GM23338 (cell line): Measurements from ENCODE around the gene TSPAN13. TPM values are rescaled to one million over a fixed set of nuclear protein-coding genes. Genes with fewer than 3 reads are reported as not detected.

ENCODE experiments used
- ATAC-seq: fragments of 200-7000 bp; cut with Tn5 transposase; 3 replicates; pipeline ENCODE4 v1.9.1; 2020
- DNase-seq: peaks from one replicate; pipeline ENCODE4 v3.0.0-alpha.2; 2015; ENCODE audit warnings: low spot score
- H2AFZ ChIP-seq: fragments of 200-600 bp; sonication (generic); 2 replicates; pipeline ENCODE4 v1.8.0; 2016; ENCODE audit warnings: antibody characterized with exemption, mild to moderate bottlenecking, moderate library complexity
- H3F3A ChIP-seq: fragments of 200-600 bp; sonication (generic); replicated peaks from 2 replicates; pipeline ENCODE4 v1.8.0; 2017; ENCODE audit warnings: antibody characterized with exemption, mixed run types, low read depth
- H3K27ac ChIP-seq: fragments of 200-600 bp; sonication (generic); 2 replicates; pipeline ENCODE4 v1.6.1; 2016; ENCODE audit warnings: low read depth
- H3K27me3 ChIP-seq: fragments of 200-600 bp; sonication (generic); 2 replicates; pipeline ENCODE4 v1.8.0; 2016; ENCODE audit warnings: mild to moderate bottlenecking, mixed run types, moderate library complexity; ENCODE audit not compliant: insufficient read depth
- H3K36me3 ChIP-seq: fragments of 200-600 bp; sonication (generic); 2 replicates; pipeline ENCODE4 v1.8.0; 2016; ENCODE audit warnings: mild to moderate bottlenecking; ENCODE audit not compliant: insufficient read depth
- H3K4me1 ChIP-seq: fragments of 200-600 bp; sonication (generic); 2 replicates; pipeline ENCODE4 v1.8.0; 2016; ENCODE audit warnings: mild to moderate bottlenecking, moderate library complexity; ENCODE audit not compliant: insufficient read depth
- H3K4me2 ChIP-seq: fragments of 200-600 bp; sonication (generic); 2 replicates; pipeline ENCODE4 v1.7.1; 2017; ENCODE audit warnings: mixed run types
- H3K4me3 ChIP-seq: fragments of 200-600 bp; sonication (generic); 2 replicates; pipeline ENCODE4 v1.6.1; 2016; ENCODE audit warnings: mixed run types
- H3K79me2 ChIP-seq: fragments of 200-600 bp; sonication (generic); replicated peaks from 2 replicates; pipeline ENCODE4 v1.8.0; 2017; ENCODE audit warnings: mild to moderate bottlenecking; ENCODE audit not compliant: insufficient read depth
- H3K9me2 ChIP-seq: fragments of 200-600 bp; sonication (generic); 2 replicates; pipeline ENCODE4 v1.8.0; 2017; ENCODE audit not compliant: insufficient read depth
- H4K20me1 ChIP-seq: fragments of 200-600 bp; sonication (generic); replicated peaks from 2 replicates; pipeline ENCODE4 v1.8.0; 2017; ENCODE audit warnings: mild to moderate bottlenecking; ENCODE audit not compliant: insufficient read depth
- H3K27ac Mint-ChIP-seq: 2 replicates; pipeline ENCODE4 v1.8.0; 2020; ENCODE audit warnings: inconsistent platforms, mild to moderate bottlenecking, moderate library complexity, mixed read lengths
- H3K27me3 Mint-ChIP-seq: 3 replicates; pipeline ENCODE4 v1.8.0; 2022; ENCODE audit warnings: low read depth, mild to moderate bottlenecking, moderate library complexity, mixed read lengths, inconsistent platforms; ENCODE audit not compliant: insufficient read depth, poor library complexity
- H3K36me3 Mint-ChIP-seq: 3 replicates; pipeline ENCODE4 v1.8.0; 2021; ENCODE audit warnings: low read depth, mild to moderate bottlenecking, inconsistent platforms, moderate library complexity, mixed read lengths
- H3K4me1 Mint-ChIP-seq: 3 replicates; pipeline ENCODE4 v1.8.0; 2020; ENCODE audit warnings: mild to moderate bottlenecking, inconsistent platforms, mixed read lengths
- H3K4me3 Mint-ChIP-seq: 3 replicates; pipeline ENCODE4 v1.8.0; 2021; ENCODE audit warnings: moderate library complexity, mild to moderate bottlenecking, inconsistent platforms, mixed read lengths
- H3K9me3 Mint-ChIP-seq: 3 replicates; pipeline ENCODE4 v1.8.0; 2020; ENCODE audit warnings: moderate library complexity, mild to moderate bottlenecking, inconsistent platforms, mixed read lengths
- CTCF ChIP-seq, 2 experiments: fragments of 200-600 bp in 1 of 2; sonication (generic) in 1 of 2; conservative IDR thresholded peaks; 2 replicates each; pipeline versions ENCODE4 v1.5.1 to v1.6.1; 2016 to 2017; ENCODE audit warnings: antibody characterized with exemption in 2 of 2, low read depth in 2 of 2, mild to moderate bottlenecking in 2 of 2, moderate library complexity in 1 of 2
- ETS1 ChIP-seq: IDR thresholded peaks from 2 replicates; pipeline ENCODE4 v1.6.1; 2016; ENCODE audit warnings: antibody characterized with exemption
- EZH2 ChIP-seq: fragments of 200-600 bp; sonication (generic); IDR thresholded peaks from one replicate; pipeline ENCODE4 v1.8.0; 2017; ENCODE audit warnings: antibody characterized with exemption, mild to moderate bottlenecking, low read depth; ENCODE audit not compliant: unreplicated experiment
- EZH2phosphoT487 ChIP-seq: fragments of 200-600 bp; sonication (generic); IDR thresholded peaks from one replicate; pipeline ENCODE4 v1.8.1; 2018; ENCODE audit warnings: antibody characterized with exemption; ENCODE audit not compliant: unreplicated experiment
- JUNB ChIP-seq: IDR thresholded peaks from one replicate; pipeline ENCODE4 v1.6.1; 2016; ENCODE audit warnings: antibody characterized with exemption; ENCODE audit not compliant: unreplicated experiment
- NANOG ChIP-seq: IDR thresholded peaks from 2 replicates; pipeline ENCODE4 v1.6.1; 2016; ENCODE audit warnings: antibody characterized with exemption, borderline replicate concordance
- POLR2AphosphoS5 ChIP-seq: IDR thresholded peaks from 2 replicates; pipeline ENCODE4 v1.6.1; 2016; ENCODE audit warnings: antibody characterized with exemption, low read depth
- REST ChIP-seq: IDR thresholded peaks from one replicate; pipeline ENCODE4 v1.6.1; 2018; ENCODE audit warnings: antibody characterized with exemption; ENCODE audit not compliant: unreplicated experiment
- STAT1 ChIP-seq: IDR thresholded peaks from one replicate; pipeline ENCODE4 v1.6.1; 2016; ENCODE audit warnings: antibody characterized with exemption; ENCODE audit not compliant: unreplicated experiment
- ZNF114 ChIP-seq: fragments of 250-450 bp; sonication (Bioruptor Pico); IDR thresholded peaks from 2 replicates; pipeline ENCODE4 v1.5.0; 2020; ENCODE audit warnings: mild to moderate bottlenecking, moderate library complexity
- polyA plus RNA-seq: library from polyadenylated mRNA; unstranded; fragments of >200 nt; fragmentation: Nextera tagmentation; extraction: Ambion mirVana; gene quantifications from 2 replicates; pipeline ENCODE4 v1.2.1, GENCODE V29; 2016
- total RNA-seq: library from RNA; depleted of rRNA; stranded (reverse); fragments of >200 nt; shearing (Covaris generic); gene quantifications from 2 replicates; pipeline ENCODE4 v1.2.3, GENCODE V29; 2014

The TSPAN13 gene
- total and polyA plus RNA-seq, 2 experiments from 2014 or later = 27.6 to 40.9 TPM

- TF ChIP-seq ETS1 (no peak), CTCF (conservative IDR thresholded peaks at IDR 0.05; ENCODE audit: low read depth in 2 of 2) (no peak), JUNB (no peak), ZNF114 (CRISPR knock-in tag) (no peak), NANOG (no peak), REST (no peak)
Observed at GRCh38 chr7:16740623-16740953, 13.0 kb upstream of the TSPAN13 start (continued).

GRCh38 chr7:16740996-16741395, 12.6 kb upstream of the TSPAN13 start:
- Histone ChIP-seq H3K79me2 (no peaks in the 10 kb centered on the region), H3F3A (no peaks in the 10 kb centered on the region), H3K4me2 (no peak overlapping the region), H3K27ac (no peak overlapping the region), H3K36me3 (no peaks in the 10 kb centered on the region), H3K27me3 (no peaks in the 10 kb centered on the region), H3K4me1 (peaks cover 17% of the 10 kb centered on the region), H3K4me3 (no peak overlapping the region), H4K20me1 (no peaks in the 10 kb centered on the region), H3K9me2 (0 out of 2 replicates have a peak, but pooled peaks cover 7% of the 10 kb centered on the region), H2AFZ (no peak overlapping the region)
- no peak for DNase-seq
- Mint-ChIP-seq H3K4me3 (no peak overlapping the region), H3K36me3 (no peaks in the 10 kb centered on the region), H3K9me3 (no peaks in the 10 kb centered on the region), H3K27me3 (no peaks in the 10 kb centered on the region), H3K4me1 (peaks cover 29% of the 10 kb centered on the region), H3K27ac (no peak overlapping the region)
- no peak for ATAC-seq
- no peak for TF ChIP-seq NANOG
- TF ChIP-seq STAT1 = no peak
- TF ChIP-seq POLR2AphosphoS5 = no peak
- TF ChIP-seq ZNF114 (CRISPR knock-in tag) = no peak
- TF ChIP-seq EZH2 = no peak
- TF ChIP-seq ETS1 = no peak
- TF ChIP-seq CTCF (conservative IDR thresholded peaks at IDR 0.05; ENCODE audit: low read depth in 2 of 2) = no peak
- TF ChIP-seq EZH2phosphoT487 = no peak
- TF ChIP-seq JUNB = no peak
- TF ChIP-seq REST = no peak
